Measurements from ENCODE around the gene AVPR2.

Gene AVPR2

GRCh38 chrX:153903991-153904957, at the start of gene AVPR2:
AVPR2 (plus strand) TSS chrX:153904673; CDS start chrX:153905146, 473 bp downstream.
- DNase-seq (ENCODE audit: low read depth), result no peak

- DNase-seq (ENCODE audit: low read depth), result no peak
Observed at GRCh38 chrX:153854702-153855101, 49.8 kb upstream of the AVPR2 start.

GRCh38 chrX:153857348-153857903, 47.0 kb upstream of the AVPR2 start:
- no peak for DNase-seq (ENCODE audit: low read depth)

- no peak for DNase-seq (ENCODE audit: low read depth)
Observed at GRCh38 chrX:153861151-153861550, 43.3 kb upstream of the AVPR2 start.

GRCh38 chrX:153861733-153862310, 42.7 kb upstream of the AVPR2 start:
- DNase-seq (ENCODE audit: low read depth), result no peak

- DNase-seq (ENCODE audit: low read depth), result no peak
Observed at GRCh38 chrX:153862369-153863250, 41.9 kb upstream of the AVPR2 start.

GRCh38 chrX:153863251-153863991, 41.1 kb upstream of the AVPR2 start:
- no peak for DNase-seq (ENCODE audit: low read depth)

- no peak for DNase-seq (ENCODE audit: low read depth)
Observed at GRCh38 chrX:153864101-153864500, 40.4 kb upstream of the AVPR2 start.

- DNase-seq (ENCODE audit: low read depth), result no peak
Observed at GRCh38 chrX:153864561-153865320, 39.7 kb upstream of the AVPR2 start.

GRCh38 chrX:153865321-153865580, 39.2 kb upstream of the AVPR2 start:
- no peak for DNase-seq (ENCODE audit: low read depth)

- no peak for DNase-seq (ENCODE audit: low read depth)
Observed at GRCh38 chrX:153865685-153866084, 38.8 kb upstream of the AVPR2 start.

- DNase-seq (ENCODE audit: low read depth), result no peak
Observed at GRCh38 chrX:153866302-153867019, 38.0 kb upstream of the AVPR2 start.

- DNase-seq (ENCODE audit: low read depth), result no peak
Observed at GRCh38 chrX:153867139-153867538, 37.3 kb upstream of the AVPR2 start.

- DNase-seq (ENCODE audit: low read depth), result no peak
Observed at GRCh38 chrX:153867671-153868070, 36.8 kb upstream of the AVPR2 start.

GRCh38 chrX:153868576-153869472, 35.6 kb upstream of the AVPR2 start:
- DNase-seq (ENCODE audit: low read depth), result no peak

- no peak for DNase-seq (ENCODE audit: low read depth)
Observed at GRCh38 chrX:153869473-153870287, 34.8 kb upstream of the AVPR2 start.

GRCh38 chrX:153870288-153870690, 34.2 kb upstream of the AVPR2 start:
- DNase-seq (ENCODE audit: low read depth), result no peak

GRCh38 chrX:153870791-153871360, 33.6 kb upstream of the AVPR2 start:
- DNase-seq (ENCODE audit: low read depth), result no peak
